HG03159 (cell line): ENCODE results near the gene KIF18B.

Experiments used
- ATAC-seq: cut with Tn5 transposase; IDR thresholded peaks from one replicate; pipeline ENCODE4 v1.9.1; 2021; ENCODE audit warnings: mild to moderate bottlenecking, moderate library complexity; ENCODE audit not compliant: unreplicated experiment

KIF18B gene

DNA sequence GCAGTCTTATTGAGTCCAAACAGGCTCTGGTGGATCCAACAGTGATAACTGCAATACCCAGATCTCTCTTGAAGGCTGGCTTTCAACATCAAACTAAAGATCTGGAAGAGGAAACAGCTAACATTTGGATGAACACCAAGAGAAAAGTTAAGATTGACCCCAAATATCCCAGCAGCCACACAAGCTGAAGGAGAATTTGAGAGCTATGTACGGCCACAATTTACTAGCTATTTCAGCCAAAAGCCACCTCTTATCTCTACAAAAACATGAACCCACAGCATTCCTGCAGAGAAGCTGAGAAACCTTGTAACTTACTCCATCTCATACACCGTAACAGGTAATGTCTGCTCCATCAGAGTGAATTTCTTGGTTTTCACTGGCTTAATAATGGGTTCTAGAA, 62.6 kb downstream of the KIF18B start:
- ATAC-seq: no peak

DNA sequence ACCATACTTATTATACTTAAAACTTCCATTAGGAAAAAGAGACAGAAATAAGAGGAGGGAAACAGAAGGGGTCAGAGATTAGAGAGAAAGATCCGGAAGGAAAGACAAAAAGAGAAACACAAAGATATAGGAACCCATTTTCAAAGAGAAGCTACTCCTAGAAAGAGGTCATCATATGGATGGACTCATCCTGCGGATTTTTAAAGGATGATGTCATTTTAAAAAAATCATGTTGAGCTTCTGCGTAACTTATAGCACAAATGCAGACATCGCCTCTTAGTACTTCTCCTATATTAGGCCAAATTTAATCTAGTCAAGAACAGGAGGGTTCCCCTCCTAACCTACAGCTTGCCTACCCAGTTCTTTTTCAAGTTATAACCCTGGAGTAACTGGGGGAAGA, 66.4 kb downstream of the KIF18B start:
- ATAC-seq: no peak

DNA sequence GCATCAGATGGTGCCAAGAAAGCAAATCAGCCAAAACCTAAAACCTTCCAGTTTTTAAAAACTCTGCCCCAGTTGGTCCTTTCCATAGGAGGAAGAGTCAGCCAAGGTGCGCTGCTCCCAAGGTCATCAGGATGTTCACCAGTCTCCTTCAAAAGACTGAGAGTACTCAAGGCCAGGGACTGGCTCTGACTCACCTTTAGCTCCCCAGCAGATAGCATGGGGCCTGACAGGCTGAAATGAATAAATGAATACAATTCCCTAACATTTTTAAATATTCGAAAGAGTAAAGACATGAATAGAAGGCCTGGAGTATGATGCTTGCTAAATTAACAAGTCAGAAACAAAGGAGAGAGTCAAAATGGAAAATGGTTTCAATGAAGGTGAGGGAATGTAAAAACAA, 67.5 kb downstream of the KIF18B start:
- no peak for ATAC-seq

DNA sequence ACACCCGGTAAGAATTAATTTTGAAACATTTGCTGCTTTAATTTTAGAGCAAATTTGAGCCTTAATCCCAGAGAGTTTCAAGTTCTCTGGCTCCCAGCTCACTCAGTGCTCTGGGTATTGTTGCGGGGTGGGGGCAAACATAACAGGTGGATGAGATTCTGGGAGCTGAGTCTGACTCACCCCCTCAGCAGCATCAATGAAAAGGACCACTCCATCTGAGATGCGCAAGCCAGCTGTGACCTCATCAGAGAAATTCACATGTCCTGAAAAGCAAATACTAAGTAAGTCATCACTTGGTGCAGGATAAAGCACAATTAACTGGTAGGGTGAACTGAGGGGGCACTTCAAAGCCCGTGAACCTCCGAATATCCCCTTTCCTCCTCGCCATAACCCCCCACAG, 68.2 kb downstream of the KIF18B start:
- no peak for ATAC-seq

DNA sequence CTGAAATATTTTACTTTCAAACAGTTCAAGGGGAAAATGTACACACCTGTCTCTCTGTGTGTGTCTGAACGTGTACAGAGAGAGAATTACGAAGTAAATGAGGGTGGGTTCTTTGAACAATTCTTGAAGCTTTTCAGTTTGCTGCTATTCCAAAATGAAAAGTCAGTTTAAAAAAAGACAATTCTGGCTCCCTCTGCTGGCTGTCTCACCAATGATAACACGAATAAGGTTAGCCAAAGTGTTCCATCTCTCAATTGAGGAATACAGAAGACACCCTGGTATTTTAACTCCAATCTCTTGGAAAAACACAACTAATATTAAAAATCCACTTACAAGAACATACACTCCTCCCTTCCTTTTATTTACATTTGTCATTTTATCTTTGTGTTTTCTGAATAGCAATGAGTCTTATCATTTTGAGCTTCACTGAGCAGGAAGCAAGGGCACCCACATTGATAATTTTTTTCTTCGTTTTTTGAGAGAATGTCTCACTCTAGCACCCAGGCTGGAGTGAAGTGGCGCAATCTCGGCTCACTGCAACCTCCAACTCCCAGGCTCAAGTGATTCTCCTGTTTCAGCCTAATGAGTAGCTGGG, 68.8 kb downstream of the KIF18B start:
- no peak for ATAC-seq

DNA sequence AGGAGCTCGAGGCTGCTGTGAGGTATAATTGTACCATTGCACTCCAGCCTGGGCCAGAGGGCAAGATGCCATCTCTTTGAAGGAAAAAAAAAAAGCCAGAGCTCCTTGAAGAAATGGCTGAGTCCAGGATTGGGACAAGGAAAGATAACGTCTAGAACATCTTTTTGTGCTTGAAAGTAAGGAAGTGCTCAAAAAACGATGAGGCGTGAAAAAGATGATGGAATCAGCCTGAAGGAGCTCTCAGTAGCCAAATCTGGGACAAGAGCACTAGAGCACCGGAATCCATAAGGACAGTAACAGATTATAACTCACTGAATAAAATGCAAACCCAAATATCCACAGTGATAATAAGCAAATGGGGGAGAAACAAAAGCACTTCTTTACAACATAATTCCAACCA, 70.5 kb downstream of the KIF18B start:
- no peak for ATAC-seq

DNA sequence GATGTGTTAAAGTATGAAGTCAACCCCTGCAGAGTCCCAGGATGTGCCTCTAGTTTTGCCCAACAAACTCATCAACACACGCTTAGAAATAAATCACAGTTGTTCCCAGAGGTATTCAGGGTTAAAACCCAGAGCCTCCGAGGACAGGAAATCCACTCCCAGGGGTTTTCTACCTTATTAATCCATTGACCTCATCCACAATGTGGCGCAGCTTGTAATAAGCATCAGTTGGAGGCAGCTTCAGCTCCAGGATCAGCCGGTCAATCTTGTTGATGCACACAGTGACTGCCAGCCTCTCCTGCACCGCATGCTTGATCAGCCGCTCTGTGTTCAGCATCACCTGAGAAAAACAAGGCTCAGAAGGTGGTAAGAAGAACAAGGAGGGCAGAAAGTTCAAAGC, 71.8 kb downstream of the KIF18B start:
- no peak for ATAC-seq
